ENCODE measurements around the gene AADAT.

- TF ChIP-seq, protein P1, sequence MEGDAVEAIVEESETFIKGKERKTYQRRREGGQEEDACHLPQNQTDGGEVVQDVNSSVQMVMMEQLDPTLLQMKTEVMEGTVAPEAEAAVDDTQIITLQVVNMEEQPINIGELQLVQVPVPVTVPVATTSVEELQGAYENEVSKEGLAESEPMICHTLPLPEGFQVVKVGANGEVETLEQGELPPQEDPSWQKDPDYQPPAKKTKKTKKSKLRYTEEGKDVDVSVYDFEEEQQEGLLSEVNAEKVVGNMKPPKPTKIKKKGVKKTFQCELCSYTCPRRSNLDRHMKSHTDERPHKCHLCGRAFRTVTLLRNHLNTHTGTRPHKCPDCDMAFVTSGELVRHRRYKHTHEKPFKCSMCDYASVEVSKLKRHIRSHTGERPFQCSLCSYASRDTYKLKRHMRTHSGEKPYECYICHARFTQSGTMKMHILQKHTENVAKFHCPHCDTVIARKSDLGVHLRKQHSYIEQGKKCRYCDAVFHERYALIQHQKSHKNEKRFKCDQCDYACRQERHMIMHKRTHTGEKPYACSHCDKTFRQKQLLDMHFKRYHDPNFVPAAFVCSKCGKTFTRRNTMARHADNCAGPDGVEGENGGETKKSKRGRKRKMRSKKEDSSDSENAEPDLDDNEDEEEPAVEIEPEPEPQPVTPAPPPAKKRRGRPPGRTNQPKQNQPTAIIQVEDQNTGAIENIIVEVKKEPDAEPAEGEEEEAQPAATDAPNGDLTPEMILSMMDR (IDR thresholded peaks at IDR 0.05 in 4 of 5, conservative IDR thresholded peaks at IDR 0.05 in 1 of 5) = no peak
- no peak for TF ChIP-seq POLR2A (IDR thresholded peaks at IDR 0.05)
Observed at GRCh38 chr4:170109586-170110284, 20.0 kb upstream of the AADAT start.

Data from gastrocnemius medialis (tissue), 4 donors.